Mesothelial cell of epicardium (in vitro differentiated cells): ENCODE results near the gene GHRHR. TPM values are rescaled to one million over a fixed set of nuclear protein-coding genes. Genes with fewer than 3 reads are reported as not detected.

Experiments used
- DNase-seq, 2 experiments: peaks; one replicate each; pipeline ENCODE4 v3.0.0; 2021; ENCODE audit warnings: low spot score in 2 of 2; ENCODE audit not compliant: unreplicated experiment in 2 of 2
- H3K27ac Mint-ChIP-seq: 2 replicates; pipeline ENCODE4 v1.8.0; 2021; ENCODE audit warnings: mixed read lengths
- H3K27me3 Mint-ChIP-seq: 2 replicates; pipeline ENCODE4 v1.8.0; 2021; ENCODE audit warnings: low read depth, mixed read lengths
- H3K36me3 Mint-ChIP-seq: 2 replicates; pipeline ENCODE4 v1.8.0; 2021; ENCODE audit warnings: mixed read lengths
- H3K4me1 Mint-ChIP-seq: 2 replicates; pipeline ENCODE4 v1.8.0; 2021; ENCODE audit warnings: mixed read lengths
- H3K4me3 Mint-ChIP-seq: 2 replicates; pipeline ENCODE4 v1.8.0; 2021; ENCODE audit warnings: mild to moderate bottlenecking, moderate library complexity, mixed read lengths
- H3K9me3 Mint-ChIP-seq: 2 replicates; pipeline ENCODE4 v1.8.0; 2021; ENCODE audit warnings: mixed read lengths
- CTCF ChIP-seq: fragments of 200-600 bp; sonication (generic); IDR thresholded peaks from one replicate; pipeline ENCODE4 v1.5.0; 2021; ENCODE audit warnings: antibody characterized with exemption; ENCODE audit not compliant: unreplicated experiment
- total RNA-seq: library from RNA; stranded (reverse); gene quantifications from 3 replicates; pipeline ENCODE4 v1.2.1, GENCODE V29; 2021

The GHRHR gene
- total RNA-seq, 1 donor from 2014 or later, result not detected

DNA sequence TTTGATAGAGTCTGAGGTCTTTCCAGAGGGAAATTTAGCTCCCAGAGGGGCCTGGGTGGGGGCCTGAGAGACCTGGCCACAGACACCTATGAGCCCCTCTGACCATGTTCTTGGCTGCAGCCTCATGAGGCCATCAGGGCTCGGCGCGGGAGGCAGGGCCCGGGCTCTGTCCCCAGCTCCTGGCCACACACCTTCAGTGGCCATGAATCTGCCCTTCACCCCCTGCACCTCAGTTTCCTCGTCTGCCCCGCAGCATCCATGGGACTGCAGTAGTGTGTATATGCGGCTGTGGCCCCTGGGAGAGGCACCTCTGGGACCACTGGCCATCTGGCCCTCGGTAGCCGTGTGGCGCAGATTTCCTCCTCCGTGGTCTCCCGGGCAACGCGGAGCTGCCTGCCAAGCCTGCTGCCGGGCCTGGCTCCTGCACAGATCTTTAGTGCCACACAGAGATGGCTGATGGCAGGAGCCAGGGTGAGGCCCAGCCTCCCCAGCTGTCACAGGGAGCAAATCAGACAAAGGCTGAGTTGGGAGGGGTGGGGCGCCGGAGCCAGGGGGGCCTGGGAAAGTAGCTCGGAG lies 64.8 kb downstream of the GHRHR start:
- Mint-ChIP-seq H3K9me3 (no peaks in the 10 kb centered on the region), H3K27ac (no peak overlapping the region), H3K4me3 (no peak overlapping the region), H3K27me3 (peaks cover 27% of the 10 kb centered on the region), H3K4me1 (peaks cover 13% of the 10 kb centered on the region), H3K36me3 (no peaks in the 10 kb centered on the region)
- DNase-seq, result no peak
- TF ChIP-seq CTCF, result no peak

Other genes with a start within 250 kb of the GHRHR start
- gene INMT, start 211.8 kb upstream of the GHRHR start, total RNA-seq, result 3.3 to 4.3 TPM (median 3.4 TPM) in 3 replicates
- gene MINDY4, start 192.5 kb upstream of the GHRHR start, total RNA-seq, result 10.8 to 11.6 TPM (median 11.3 TPM) in 3 replicates
- gene AQP1, start 52.1 kb upstream of the GHRHR start, total RNA-seq, result 10.7 to 11.1 TPM (median 10.9 TPM) in 3 replicates
- gene ADCYAP1R1, start 88.4 kb downstream of the GHRHR start, total RNA-seq, result 0.18 to 0.38 TPM (median 0.36 TPM) in 3 replicates